GM18868 (cell line): ENCODE data around the gene CAMTA1.

Source experiments
- ATAC-seq: cut with Tn5 transposase; IDR thresholded peaks from one replicate; pipeline ENCODE4 v1.9.1; 2021; ENCODE audit warnings: mild to moderate bottlenecking, moderate library complexity; ENCODE audit not compliant: unreplicated experiment

The CAMTA1 gene

GRCh38 chr1:6967431-6968111 is 182.3 kb downstream of the CAMTA1 start:
- ATAC-seq = no peak

- ATAC-seq = no peak
Observed at GRCh38 chr1:6969106-6969505, 183.9 kb downstream of the CAMTA1 start.

GRCh38 chr1:6969762-6970161 is 184.5 kb downstream of the CAMTA1 start:
- ATAC-seq = no peak

- ATAC-seq = no peak
Observed at GRCh38 chr1:6970221-6970620, 185.0 kb downstream of the CAMTA1 start.

GRCh38 chr1:6971048-6971447 is 185.8 kb downstream of the CAMTA1 start:
- no peak for ATAC-seq

- no peak for ATAC-seq
Observed at GRCh38 chr1:6971699-6972098, 186.4 kb downstream of the CAMTA1 start.

- ATAC-seq = no peak
Observed at GRCh38 chr1:6972399-6972798, 187.1 kb downstream of the CAMTA1 start.

- ATAC-seq = no peak
Observed at GRCh38 chr1:6975331-6976043, 190.2 kb downstream of the CAMTA1 start.

GRCh38 chr1:6976044-6976375 is 190.8 kb downstream of the CAMTA1 start:
- no peak for ATAC-seq

GRCh38 chr1:6979003-6979613 is 193.9 kb downstream of the CAMTA1 start:
- no peak for ATAC-seq

- ATAC-seq = no peak
Observed at GRCh38 chr1:6981595-6981994, 196.3 kb downstream of the CAMTA1 start.

- ATAC-seq = no peak
Observed at GRCh38 chr1:6982443-6982842, 197.2 kb downstream of the CAMTA1 start.

GRCh38 chr1:6982860-6983259 is 197.6 kb downstream of the CAMTA1 start:
- no peak for ATAC-seq

- no peak for ATAC-seq
Observed at GRCh38 chr1:6984536-6984935, 199.3 kb downstream of the CAMTA1 start.

- no peak for ATAC-seq
Observed at GRCh38 chr1:6984986-6985385, 199.7 kb downstream of the CAMTA1 start.

- no peak for ATAC-seq
Observed at GRCh38 chr1:6985549-6986276, 200.5 kb downstream of the CAMTA1 start.

- no peak for ATAC-seq
Observed at GRCh38 chr1:6986281-6986680, 201.0 kb downstream of the CAMTA1 start.

- no peak for ATAC-seq
Observed at GRCh38 chr1:6987940-6988339, 202.7 kb downstream of the CAMTA1 start.

- no peak for ATAC-seq
Observed at GRCh38 chr1:6988796-6989195, 203.5 kb downstream of the CAMTA1 start.

GRCh38 chr1:6989212-6990159 is 204.2 kb downstream of the CAMTA1 start:
- no peak for ATAC-seq

GRCh38 chr1:6991266-6991665 is 206.0 kb downstream of the CAMTA1 start:
- no peak for ATAC-seq
